DND-41 (cell line): ENCODE results near the gene TNFRSF14.
"Not testable (repeated sequence)": the region's sequence is repeated elsewhere in the genome, so short reads cannot be mapped to it uniquely, and the experiment has no call there.

ENCODE experiments used
- ATAC-seq: fragments of 200-7000 bp; cut with Tn5 transposase; 3 replicates; pipeline ENCODE4 v1.9.1; 2021; ENCODE audit warnings: low read depth; ENCODE audit not compliant: insufficient read depth
- DNase-seq: peaks from one replicate; pipeline ENCODE4 v3.0.0-alpha.2; 2020
- H2AFZ ChIP-seq: 2 replicates; pipeline ENCODE4 v1.6.0; 2012; ENCODE audit warnings: low read depth, low read length
- H3K27ac ChIP-seq: 2 replicates; pipeline ENCODE4 v1.5.1; 2012; ENCODE audit warnings: low read length, inconsistent platforms
- H3K27me3 ChIP-seq: fragments of 200-600 bp; sonication (generic); 2 replicates; pipeline ENCODE4 v1.6.0; 2012; ENCODE audit warnings: low read length, mild to moderate bottlenecking, inconsistent platforms; ENCODE audit not compliant: insufficient read depth, poor library complexity
- H3K36me3 ChIP-seq: 2 replicates; pipeline ENCODE4 v1.5.1; 2012; ENCODE audit warnings: low read length, inconsistent platforms; ENCODE audit not compliant: insufficient read depth
- H3K4me1 ChIP-seq: 2 replicates; pipeline ENCODE4 v1.5.1; 2012; ENCODE audit warnings: mild to moderate bottlenecking, low read length; ENCODE audit not compliant: insufficient read depth
- H3K4me2 ChIP-seq: 2 replicates; pipeline ENCODE4 v1.6.0; 2012; ENCODE audit warnings: mild to moderate bottlenecking, moderate library complexity, low read length, inconsistent platforms; ENCODE audit not compliant: insufficient read depth
- H3K4me3 ChIP-seq, 2 experiments: fragments of 200-600 bp in 1 of 2; shearing (Covaris generic) in 1 of 2; 2 replicates each; pipeline ENCODE4 v1.5.1; 2012 to 2016; ENCODE audit warnings: inconsistent platforms in 2 of 2, low read length in 2 of 2, mild to moderate bottlenecking in 2 of 2, low read depth in 1 of 2, moderate library complexity in 1 of 2
- H3K79me2 ChIP-seq: 2 replicates; pipeline ENCODE4 v1.6.0; 2012; ENCODE audit warnings: low read length, inconsistent platforms; ENCODE audit not compliant: insufficient read depth
- H3K9ac ChIP-seq: 2 replicates; pipeline ENCODE4 v1.6.0; 2012; ENCODE audit warnings: low read depth, mild to moderate bottlenecking, inconsistent platforms, low read length, moderate library complexity
- H3K9me3 ChIP-seq: 2 replicates; pipeline ENCODE4 v1.5.1; 2012; ENCODE audit warnings: low read length, moderate library complexity, mild to moderate bottlenecking, inconsistent platforms; ENCODE audit not compliant: insufficient read depth, severe bottlenecking
- H4K20me1 ChIP-seq: 2 replicates; pipeline ENCODE4 v1.6.0; 2012; ENCODE audit warnings: low read length; ENCODE audit not compliant: insufficient read depth
- CTCF ChIP-seq: IDR thresholded peaks from 2 replicates; pipeline ENCODE4 v1.5.1; 2012; ENCODE audit warnings: borderline replicate concordance, low read length, moderate library complexity, mild to moderate bottlenecking; ENCODE audit not compliant: poor library complexity, severe bottlenecking; ENCODE audit errors: extremely low read depth
- EZH2 ChIP-seq: IDR thresholded peaks from 3 replicates; pipeline ENCODE4 v1.6.1; 2012; ENCODE audit warnings: borderline replicate concordance, low read depth, mild to moderate bottlenecking, moderate library complexity, low read length, inconsistent platforms; ENCODE audit not compliant: severe bottlenecking

TNFRSF14 gene

DNA sequence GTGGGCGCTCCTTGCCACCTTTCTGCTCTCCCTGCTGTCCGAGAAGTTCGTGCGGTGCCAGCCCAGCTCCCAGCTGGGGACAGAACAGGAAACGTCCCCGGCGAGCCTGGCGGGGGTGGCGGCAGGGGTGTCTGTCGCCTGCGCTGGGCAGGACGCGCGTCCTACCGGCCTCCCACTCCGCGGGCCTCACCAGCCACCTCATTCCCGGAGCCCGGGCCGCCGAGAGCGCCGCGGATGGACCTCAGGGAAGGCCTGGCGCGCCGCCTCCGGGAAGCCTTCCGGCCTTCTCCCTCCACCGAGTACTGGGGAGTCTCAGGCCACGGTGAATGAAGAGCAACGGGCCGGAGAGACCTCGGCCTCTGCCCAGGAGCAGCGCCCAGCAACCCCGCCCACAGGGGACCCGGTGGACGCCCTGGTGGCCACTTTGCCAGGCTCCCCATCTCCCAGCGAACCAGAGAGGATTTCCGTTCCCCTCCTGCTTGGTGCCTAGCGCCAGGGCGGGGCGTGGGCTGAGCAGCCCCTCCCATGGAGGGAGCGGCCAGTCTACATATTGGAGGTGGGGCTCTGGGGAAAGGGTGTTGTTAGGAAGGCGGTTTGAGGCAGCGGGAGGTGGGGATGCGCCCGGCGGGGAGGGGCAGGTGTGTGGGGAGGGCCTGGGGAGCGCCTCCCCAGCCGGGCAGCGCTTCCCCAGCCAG lies 9.5 kb upstream of the TNFRSF14 start:
- Histone ChIP-seq H2AFZ (peak overlapping the region; percentile 60), H3K4me1 (peaks cover 48% of the 10 kb centered on the region), H3K9me3 (no peaks in the 10 kb centered on the region), H3K9ac (peak overlapping the region; percentile 71), H3K27ac (peak overlapping the region; percentile 94), H4K20me1 (peaks cover 17% of the 10 kb centered on the region), H3K4me3 (peak overlapping the region; percentile 41 to 64), H3K27me3 (no peaks in the 10 kb centered on the region), H3K36me3 (no peaks in the 10 kb centered on the region), H3K79me2 (peaks cover 6% of the 10 kb centered on the region; the same call in 1 of the 2 replicates), H3K4me2 (peak overlapping the region; percentile 80)
- TF ChIP-seq CTCF, result peak; percentile 18
- TF ChIP-seq EZH2, result no peak
- ATAC-seq, result peak; percentile 70
- DNase-seq, result peak; percentile 95

- H3K4me1 ChIP-seq, result peaks cover 48% of the 10 kb centered on the region
- H3K9me3 ChIP-seq, result no peaks in the 10 kb centered on the region
- peak overlapping the region; percentile 71 for H3K9ac ChIP-seq
- no peaks in the 10 kb centered on the region for H3K36me3 ChIP-seq
- H2AFZ ChIP-seq, result peak overlapping the region; percentile 52
- peak overlapping the region; percentile 94 for H3K27ac ChIP-seq
- H4K20me1 ChIP-seq, result peaks cover 9% of the 10 kb centered on the region; the same call in 1 of the 2 replicates
- peaks cover 6% of the 10 kb centered on the region; the same call in 1 of the 2 replicates for H3K79me2 ChIP-seq
- ATAC-seq (peak; percentile 27), DNase-seq (peak; percentile 68)
- H3K4me2 ChIP-seq, result peak overlapping the region; percentile 80
- no peak for TF ChIP-seq EZH2
- TF ChIP-seq CTCF, result no peak
- H3K4me3 ChIP-seq, result peak overlapping the region; percentile 14 to 64; a peak in 3 of 4 replicates
- H3K27me3 ChIP-seq, result no peaks in the 10 kb centered on the region
Observed at GRCh38 chr1:2547210-2548067, 8.7 kb upstream of the TNFRSF14 start.

DNA sequence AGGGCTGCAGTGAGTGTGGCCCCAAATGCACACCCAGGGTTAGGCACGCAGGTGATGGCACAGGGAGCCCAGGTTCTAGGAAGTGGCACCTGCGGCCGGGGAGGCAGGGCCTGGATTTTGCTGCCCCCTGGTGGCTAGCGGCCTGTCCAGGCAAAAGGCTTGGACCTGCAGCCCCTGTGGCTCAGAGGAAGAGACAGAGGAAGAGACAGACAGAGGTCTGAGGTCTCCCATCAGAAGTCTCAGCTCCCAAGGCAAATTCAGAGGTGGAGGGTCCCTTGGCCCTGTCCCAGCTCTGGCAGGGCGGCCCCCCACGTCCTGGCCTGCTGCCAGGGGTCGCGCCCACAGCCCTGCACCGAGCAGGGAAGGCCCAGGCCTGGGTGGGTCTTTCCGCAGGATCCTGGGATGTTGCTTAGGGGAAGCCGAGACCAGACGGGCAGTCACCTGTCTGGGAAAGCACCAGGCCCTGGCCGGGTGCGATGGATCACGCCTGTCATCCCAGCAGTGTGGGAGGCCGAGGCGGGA lies 8.0 kb upstream of the TNFRSF14 start:
- peaks cover 44% of the 10 kb centered on the region for H3K4me1 ChIP-seq
- H2AFZ ChIP-seq, result peak overlapping the region; percentile 46
- peaks cover 3% of the 10 kb centered on the region; the same call in 1 of the 2 replicates for H4K20me1 ChIP-seq
- TF ChIP-seq EZH2 (no peak), CTCF (peak; percentile 92)
- peak overlapping the region; percentile 94 for H3K27ac ChIP-seq
- peak overlapping the region; percentile 14 to 64; a peak in 3 of 4 replicates for H3K4me3 ChIP-seq
- H3K79me2 ChIP-seq, result peaks cover 6% of the 10 kb centered on the region; the same call in 1 of the 2 replicates
- no peaks in the 10 kb centered on the region for H3K36me3 ChIP-seq
- no peaks in the 10 kb centered on the region for H3K27me3 ChIP-seq
- peak overlapping the region; percentile 71 for H3K9ac ChIP-seq
- no peaks in the 10 kb centered on the region for H3K9me3 ChIP-seq
- peak; percentile 11 for ATAC-seq
- H3K4me2 ChIP-seq, result peak overlapping the region; percentile 80
- peak; percentile 79 for DNase-seq

DNA sequence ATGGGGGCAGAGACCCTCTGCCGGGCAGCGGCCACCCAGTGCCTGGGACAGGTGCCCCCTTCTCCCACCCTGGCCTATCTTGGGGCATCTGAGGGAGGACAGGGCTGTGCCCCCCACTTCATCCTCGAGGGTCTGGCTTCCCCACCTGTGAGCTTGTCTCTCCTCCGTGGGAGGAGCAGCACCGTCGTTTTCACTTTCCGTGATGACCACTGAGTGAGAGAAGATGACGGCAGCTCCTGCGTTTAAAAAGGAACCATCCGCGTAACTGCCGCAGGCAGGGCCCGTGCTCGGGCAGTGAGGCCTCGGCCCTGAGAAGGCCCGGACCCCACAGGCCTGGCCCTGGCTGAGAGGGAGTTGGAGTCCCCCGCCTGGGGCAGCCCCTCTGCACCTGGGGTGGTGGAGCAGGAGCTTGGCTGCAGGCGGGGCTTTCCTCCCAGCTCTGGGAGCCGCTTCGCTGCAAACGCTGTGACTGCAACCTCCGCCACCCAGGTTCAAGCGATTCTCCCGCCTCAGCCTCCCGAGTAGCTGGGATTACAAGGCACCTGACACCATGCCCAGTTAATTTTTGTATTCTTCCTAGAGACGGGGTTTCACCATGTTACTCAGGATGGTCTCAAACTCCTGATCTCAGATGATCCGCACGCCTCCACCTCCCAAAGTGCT lies 6.7 kb upstream of the TNFRSF14 start:
- not testable (repeated sequence) for H2AFZ ChIP-seq, H4K20me1 ChIP-seq, H3K9me3 ChIP-seq, DNase-seq, H3K27me3 ChIP-seq, H3K36me3 ChIP-seq, ATAC-seq, H3K79me2 ChIP-seq
- peak overlapping the region; percentile 80 for H3K4me2 ChIP-seq
- H3K4me3 ChIP-seq, result peak overlapping the region in 1 of 2 experiments; percentile 48; a peak in 1 of 4 replicates
- H3K27ac ChIP-seq, result peak overlapping the region; percentile 94
- peak overlapping the region; percentile 71 for H3K9ac ChIP-seq
- peaks cover 35% of the 10 kb centered on the region for H3K4me1 ChIP-seq

DNA sequence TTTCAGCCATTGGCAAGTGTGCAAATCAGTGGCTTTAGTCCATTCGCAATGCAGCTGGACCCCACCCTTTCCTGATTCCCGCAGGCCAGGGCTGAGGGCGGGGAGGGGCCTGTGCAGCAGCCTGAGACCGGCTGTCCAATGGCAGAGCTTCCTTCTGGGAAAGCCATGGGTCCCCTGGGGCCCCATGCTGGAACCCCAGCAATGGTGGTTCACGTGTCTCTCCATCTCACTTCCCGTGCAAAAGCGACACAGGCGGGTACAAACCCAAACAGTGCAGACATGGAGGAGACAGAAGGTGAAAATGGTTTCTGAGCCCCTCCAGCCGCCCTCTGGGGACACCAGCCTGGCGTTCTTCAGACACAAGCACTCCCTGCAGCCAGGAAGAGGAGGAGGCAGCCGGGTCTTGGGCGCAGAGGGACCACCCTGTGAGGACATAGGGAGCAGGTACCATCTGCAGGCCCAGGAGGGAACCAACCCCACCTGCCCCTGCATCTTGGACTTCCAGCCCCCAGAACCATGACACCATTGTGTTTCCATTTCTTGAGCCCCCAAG lies 5.8 kb upstream of the TNFRSF14 start:
- H4K20me1 ChIP-seq, H3K9me3 ChIP-seq, H3K36me3 ChIP-seq, ATAC-seq, H3K9ac ChIP-seq, H3K27me3 ChIP-seq, H3K79me2 ChIP-seq, H2AFZ ChIP-seq, H3K4me3 ChIP-seq, H3K27ac ChIP-seq, H3K4me2 ChIP-seq, DNase-seq: not testable (repeated sequence)
- peaks cover 42% of the 10 kb centered on the region for H3K4me1 ChIP-seq
